ENCODE results near the gene TAF8. TPM values are rescaled to one million over a fixed set of nuclear protein-coding genes. Genes with fewer than 3 reads are reported as not detected.

Gene TAF8
- total and polyA plus RNA-seq, 10 of the 15 experiments (the other 5 are each of a cell fraction or from before 2014, with no cell fraction given), result 11.7 to 30.9 (median 19.9) TPM

- DNase-seq (ENCODE audit: low read depth, low spot score) (no peak), FAIRE-seq (no peak), ATAC-seq (no peak)
- Histone ChIP-seq H4K20me1 (ENCODE audit: control insufficient read depth, insufficient read depth) (no peaks in the 10 kb centered on the region), H2AFZ (ENCODE audit: control insufficient read depth, low read depth, low read length) (no peak overlapping the region), H3K27me3 (replicated peaks in 1 of 2; ENCODE audit: control insufficient read depth in 2 of 2, insufficient read depth in 2 of 2, low read length in 1 of 2) (peaks cover 0 to 4% of the 10 kb centered on the region in 2 experiments; a peak in 2 of 4 replicates), H3K4me1 (ENCODE audit: control insufficient read depth, insufficient read depth, low read length) (no peaks in the 10 kb centered on the region), H3K9ac (ENCODE audit: control insufficient read depth, insufficient read depth, low read length) (no peak overlapping the region), H3K36me3 (ENCODE audit: control insufficient read depth in 2 of 2, insufficient read depth in 2 of 2, low read length in 1 of 2) (no peaks in the 10 kb centered on the region), H3K4me2 (ENCODE audit: control insufficient read depth, insufficient read depth) (no peak overlapping the region), H3K79me2 (ENCODE audit: control insufficient read depth, insufficient read depth, low read length) (no peaks in the 10 kb centered on the region), H3K27ac (ENCODE audit: control insufficient read depth, insufficient read depth) (no peak overlapping the region), H3K9me3 (replicated peaks; ENCODE audit: control insufficient read depth, insufficient read depth, low read length) (no peaks in the 10 kb centered on the region; the same call in 2 of the 3 replicates), H3K4me3 (no peak overlapping the region)
- in situ Hi-C loops (cut with MboI) (no loop called here), intact Hi-C loops (cut with micrococcal nuclease; ENCODE audit: unreplicated experiment) (no loop called here)
- ChIA-PET CTCF (interaction anchor here (1.1 kb wide), 1 partner anchor 10 kb away, joined by 7 read pairs; no protein-coding TSS in a partner anchor), SMC1A (ENCODE audit: uncharacterized antibody, unreplicated experiment) (interaction anchor here (1.3 kb wide), 1 partner anchor 10 kb away, joined by 3 read pairs; no protein-coding TSS in a partner anchor), RAD21 (ENCODE audit: unreplicated experiment) (no interaction called here), POLR2A (no interaction called here)
- WGBS (ENCODE audit: insufficient coverage, insufficient replicate concordance, low lambda C conversion rate, missing lambda C conversion rate), result 43% methylated on average over 5 of the region's 5 CpGs
- TF ChIP-seq RFX5 (IDR thresholded peaks at IDR 0.05; ENCODE audit: low read depth, low read length), result no peak
- TF ChIP-seq LARP7 (IDR thresholded peaks at IDR 0.05), result no peak
- no peak for TF ChIP-seq MYB (IDR thresholded peaks at IDR 0.05; ENCODE audit: borderline replicate concordance, low read depth, low read length)
- no peak for TF ChIP-seq CHD4 (IDR thresholded peaks at IDR 0.05)
- no peak for TF ChIP-seq RB1 (IDR thresholded peaks at IDR 0.05; ENCODE audit: borderline replicate concordance)
- TF ChIP-seq SUZ12 (IDR thresholded peaks at IDR 0.05; ENCODE audit: unreplicated experiment), result no peak
- no peak for TF ChIP-seq RAD21 (IDR thresholded peaks at IDR 0.05; ENCODE audit: insufficient read depth, low read depth, low read length)
- no peak for TF ChIP-seq JUNB (IDR thresholded peaks at IDR 0.05)
- no TSS peak for BruUV-seq (replicated peaks)
These were observed 63.8 kb downstream of the TAF8 start for GRCh38 chr6:42113936-42114636.

DNA sequence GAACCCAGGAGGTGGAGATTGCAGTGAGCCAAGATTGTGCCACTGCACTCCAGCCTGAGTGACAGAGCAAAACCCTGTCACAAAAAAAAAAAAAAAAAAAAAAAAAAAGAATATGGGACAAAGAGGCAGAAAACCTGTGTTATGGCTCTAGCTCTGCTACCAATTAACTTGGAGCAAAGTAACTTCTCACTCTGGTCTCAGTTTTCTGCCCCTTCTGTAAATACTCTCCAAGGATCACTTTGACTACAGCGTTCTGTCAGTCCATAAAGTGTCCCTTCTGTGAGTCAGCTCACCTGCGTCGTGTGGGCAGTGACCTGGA is 67.5 kb downstream of the TAF8 start:
- ChIA-PET RAD21 (ENCODE audit: unreplicated experiment) (interaction anchor here (1.2 kb wide), 1 partner anchor 13 kb away, joined by 6 read pairs; no protein-coding TSS in a partner anchor), POLR2A (no interaction called here), SMC1A (ENCODE audit: uncharacterized antibody, unreplicated experiment) (no interaction called here), CTCF (interaction anchor here (0.6 kb wide), 1 partner anchor 113 kb away, joined by 3 read pairs; no protein-coding TSS in a partner anchor)
- intact Hi-C loops (cut with micrococcal nuclease; ENCODE audit: unreplicated experiment) (no loop called here), in situ Hi-C loops (cut with MboI) (no loop called here)
- BruUV-seq (replicated peaks), result no TSS peak
- no peaks in the 10 kb centered on the region for H3K36me3 ChIP-seq (ENCODE audit: control insufficient read depth in 2 of 2, insufficient read depth in 2 of 2, low read length in 1 of 2)
- H3K4me2 ChIP-seq (ENCODE audit: control insufficient read depth, insufficient read depth), result no peak overlapping the region
- ATAC-seq (no peak), DNase-seq (ENCODE audit: low read depth, low spot score) (no peak), FAIRE-seq (no peak)
- no peak overlapping the region for H3K27ac ChIP-seq (ENCODE audit: control insufficient read depth, insufficient read depth)
- no peak overlapping the region for H3K9ac ChIP-seq (ENCODE audit: control insufficient read depth, insufficient read depth, low read length)
- no peak overlapping the region for H2AFZ ChIP-seq (ENCODE audit: control insufficient read depth, low read depth, low read length)
- no peaks in the 10 kb centered on the region for H3K79me2 ChIP-seq (ENCODE audit: control insufficient read depth, insufficient read depth, low read length)
- H3K27me3 ChIP-seq (replicated peaks in 1 of 2; ENCODE audit: control insufficient read depth in 2 of 2, insufficient read depth in 2 of 2, low read length in 1 of 2), result peaks cover 0 to 4% of the 10 kb centered on the region in 2 experiments; a peak in 2 of 4 replicates
- H4K20me1 ChIP-seq (ENCODE audit: control insufficient read depth, insufficient read depth), result no peaks in the 10 kb centered on the region
- H3K4me3 ChIP-seq, result no peak overlapping the region
- H3K9me3 ChIP-seq (replicated peaks; ENCODE audit: control insufficient read depth, insufficient read depth, low read length), result no peaks in the 10 kb centered on the region
- WGBS (ENCODE audit: insufficient coverage, insufficient replicate concordance, low lambda C conversion rate, missing lambda C conversion rate), result 21% methylated on average over 3 of the region's 3 CpGs
- H3K4me1 ChIP-seq (ENCODE audit: control insufficient read depth, insufficient read depth, low read length), result no peaks in the 10 kb centered on the region
- TF ChIP-seq, protein P1, sequence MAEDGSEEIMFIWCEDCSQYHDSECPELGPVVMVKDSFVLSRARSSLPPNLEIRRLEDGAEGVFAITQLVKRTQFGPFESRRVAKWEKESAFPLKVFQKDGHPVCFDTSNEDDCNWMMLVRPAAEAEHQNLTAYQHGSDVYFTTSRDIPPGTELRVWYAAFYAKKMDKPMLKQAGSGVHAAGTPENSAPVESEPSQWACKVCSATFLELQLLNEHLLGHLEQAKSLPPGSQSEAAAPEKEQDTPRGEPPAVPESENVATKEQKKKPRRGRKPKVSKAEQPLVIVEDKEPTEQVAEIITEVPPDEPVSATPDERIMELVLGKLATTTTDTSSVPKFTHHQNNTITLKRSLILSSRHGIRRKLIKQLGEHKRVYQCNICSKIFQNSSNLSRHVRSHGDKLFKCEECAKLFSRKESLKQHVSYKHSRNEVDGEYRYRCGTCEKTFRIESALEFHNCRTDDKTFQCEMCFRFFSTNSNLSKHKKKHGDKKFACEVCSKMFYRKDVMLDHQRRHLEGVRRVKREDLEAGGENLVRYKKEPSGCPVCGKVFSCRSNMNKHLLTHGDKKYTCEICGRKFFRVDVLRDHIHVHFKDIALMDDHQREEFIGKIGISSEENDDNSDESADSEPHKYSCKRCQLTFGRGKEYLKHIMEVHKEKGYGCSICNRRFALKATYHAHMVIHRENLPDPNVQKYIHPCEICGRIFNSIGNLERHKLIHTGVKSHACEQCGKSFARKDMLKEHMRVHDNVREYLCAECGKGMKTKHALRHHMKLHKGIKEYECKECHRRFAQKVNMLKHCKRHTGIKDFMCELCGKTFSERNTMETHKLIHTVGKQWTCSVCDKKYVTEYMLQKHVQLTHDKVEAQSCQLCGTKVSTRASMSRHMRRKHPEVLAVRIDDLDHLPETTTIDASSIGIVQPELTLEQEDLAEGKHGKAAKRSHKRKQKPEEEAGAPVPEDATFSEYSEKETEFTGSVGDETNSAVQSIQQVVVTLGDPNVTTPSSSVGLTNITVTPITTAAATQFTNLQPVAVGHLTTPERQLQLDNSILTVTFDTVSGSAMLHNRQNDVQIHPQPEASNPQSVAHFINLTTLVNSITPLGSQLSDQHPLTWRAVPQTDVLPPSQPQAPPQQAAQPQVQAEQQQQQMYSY (CRISPR knock-in tag; IDR thresholded peaks at IDR 0.05), result no peak
- TF ChIP-seq NR2C1 (IDR thresholded peaks at IDR 0.05), result no peak
- no peak for TF ChIP-seq RB1 (IDR thresholded peaks at IDR 0.05; ENCODE audit: borderline replicate concordance)
- no peak for TF ChIP-seq ZBTB4 (CRISPR knock-in tag; IDR thresholded peaks at IDR 0.05)

All from GM12878 (cell line).